DND-41 (cell line): Measurements from ENCODE around the gene SEC24D.

Experiments used
- EZH2 ChIP-seq: IDR thresholded peaks from 3 replicates; pipeline ENCODE4 v1.6.1; 2012; ENCODE audit warnings: borderline replicate concordance, low read depth, mild to moderate bottlenecking, moderate library complexity, low read length, inconsistent platforms; ENCODE audit not compliant: severe bottlenecking
- TF ChIP-seq, protein P1 (sequence below): IDR thresholded peaks from 2 replicates; pipeline ENCODE4 v1.5.1; 2012; ENCODE audit warnings: borderline replicate concordance, low read length, moderate library complexity, mild to moderate bottlenecking; ENCODE audit not compliant: poor library complexity, severe bottlenecking; ENCODE audit errors: extremely low read depth

DNA sequence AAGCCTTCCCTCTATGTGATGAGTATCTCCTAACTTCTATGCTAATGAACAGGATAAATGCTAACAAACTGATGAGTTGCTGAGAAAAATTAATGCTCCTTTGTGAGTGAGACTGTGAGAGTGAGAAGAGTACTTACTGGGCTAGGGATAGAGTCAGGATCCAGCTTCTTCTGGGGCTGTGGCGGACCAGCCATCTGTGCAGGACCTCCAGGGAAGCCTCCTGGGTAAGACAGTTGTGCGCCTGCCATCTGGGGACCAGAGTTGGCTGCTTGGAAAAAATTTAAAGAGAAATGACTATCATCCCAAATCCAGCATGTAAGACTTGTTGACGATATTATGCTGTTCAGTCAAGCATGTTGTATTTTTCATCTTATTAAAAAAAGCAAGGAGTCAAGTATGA is 21.0 kb downstream of the SEC24D start:
- TF ChIP-seq, protein P1, sequence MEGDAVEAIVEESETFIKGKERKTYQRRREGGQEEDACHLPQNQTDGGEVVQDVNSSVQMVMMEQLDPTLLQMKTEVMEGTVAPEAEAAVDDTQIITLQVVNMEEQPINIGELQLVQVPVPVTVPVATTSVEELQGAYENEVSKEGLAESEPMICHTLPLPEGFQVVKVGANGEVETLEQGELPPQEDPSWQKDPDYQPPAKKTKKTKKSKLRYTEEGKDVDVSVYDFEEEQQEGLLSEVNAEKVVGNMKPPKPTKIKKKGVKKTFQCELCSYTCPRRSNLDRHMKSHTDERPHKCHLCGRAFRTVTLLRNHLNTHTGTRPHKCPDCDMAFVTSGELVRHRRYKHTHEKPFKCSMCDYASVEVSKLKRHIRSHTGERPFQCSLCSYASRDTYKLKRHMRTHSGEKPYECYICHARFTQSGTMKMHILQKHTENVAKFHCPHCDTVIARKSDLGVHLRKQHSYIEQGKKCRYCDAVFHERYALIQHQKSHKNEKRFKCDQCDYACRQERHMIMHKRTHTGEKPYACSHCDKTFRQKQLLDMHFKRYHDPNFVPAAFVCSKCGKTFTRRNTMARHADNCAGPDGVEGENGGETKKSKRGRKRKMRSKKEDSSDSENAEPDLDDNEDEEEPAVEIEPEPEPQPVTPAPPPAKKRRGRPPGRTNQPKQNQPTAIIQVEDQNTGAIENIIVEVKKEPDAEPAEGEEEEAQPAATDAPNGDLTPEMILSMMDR: no peak
- no peak for TF ChIP-seq EZH2
